ENCODE measurements around the gene IL1R1. TPM values are rescaled to one million over a fixed set of nuclear protein-coding genes. Genes with fewer than 3 reads are reported as not detected.
A peak's percentile ranks its signal among the peaks of the same experiment; 100 is the strongest.

The IL1R1 gene
- total RNA-seq, 5 donors from 2014 or later (not counting 1 experiment from before 2014, with no cell fraction given), result 0.43 to 4.5 (median 1.7) TPM

- Histone ChIP-seq H3K27ac (ENCODE audit: low read length) (no peak overlapping the region), H3K27me3 (replicated peaks in 1 of 2; ENCODE audit: control insufficient read depth in 2 of 2, extremely low read depth in 1 of 2, insufficient read depth in 2 of 2, low read length in 1 of 2) (peaks cover 2 to 3% of the 10 kb centered on the region in 2 experiments), H3K4me3 (ENCODE audit: control insufficient read depth in 1 of 2, extremely low read depth in 1 of 2, low read length in 1 of 2) (no peak overlapping the region), H3K4me1 (ENCODE audit: control insufficient read depth in 1 of 2, extremely low read depth in 1 of 2, insufficient read depth in 2 of 2, low read length in 2 of 2) (peaks cover 0 to 2% of the 10 kb centered on the region in 2 experiments), H3K36me3 (ENCODE audit: control insufficient read depth in 2 of 2, extremely low read depth in 1 of 2, insufficient read depth in 1 of 2, low read length in 1 of 2) (no peaks in the 10 kb centered on the region), H3K9me3 (no peaks in the 10 kb centered on the region)
- no peak for ATAC-seq (replicated peaks in 1 of 4)
- no peak overlapping the region for H3K27ac Mint-ChIP-seq
- peaks cover 9 to 11% of the 10 kb centered on the region in 2 donors for H3K27me3 Mint-ChIP-seq
- ChIA-PET POLR2A (no interaction called here), CTCF (interaction anchor here in 1 of 2 donors (0.6 kb wide), 1 partner anchor 30 kb away, joined by 3 read pairs; no protein-coding TSS in a partner anchor)
- H3K36me3 Mint-ChIP-seq, result no peaks in the 10 kb centered on the region
- WGBS (ENCODE audit: insufficient coverage), result 92% methylated on average over 5 of the region's 7 CpGs
- no peaks in the 10 kb centered on the region for H3K9me3 Mint-ChIP-seq
- peaks cover 0 to 18% (median 9%) of the 10 kb centered on the region in 3 donors for H3K4me1 Mint-ChIP-seq
- no peak overlapping the region for H3K4me3 Mint-ChIP-seq
- no peak for DNase-seq
These were observed 39.5 kb downstream of the IL1R1 start for GRCh38 chr2:102181919-102182635.

GRCh38 chr2:102184018-102184417 lies 41.5 kb downstream of the IL1R1 start:
- ChIA-PET CTCF (no interaction called here), POLR2A (no interaction called here)
- ATAC-seq (replicated peaks in 1 of 4) (no peak), DNase-seq (no peak)
- H3K27me3 ChIP-seq (replicated peaks in 1 of 2; ENCODE audit: control insufficient read depth in 2 of 2, extremely low read depth in 1 of 2, insufficient read depth in 2 of 2, low read length in 1 of 2), result peaks cover 2 to 13% of the 10 kb centered on the region in 2 experiments
- 80% methylated on average over 1 of the region's 2 CpGs for WGBS (ENCODE audit: insufficient coverage)
- H3K27me3 Mint-ChIP-seq, result peaks cover 13 to 20% of the 10 kb centered on the region in 2 donors
- no peak overlapping the region for H3K4me3 Mint-ChIP-seq
- H3K9me3 Mint-ChIP-seq, result no peaks in the 10 kb centered on the region
- H3K4me1 Mint-ChIP-seq, result peaks cover 6 to 22% (median 13%) of the 10 kb centered on the region in 3 donors
- H3K9me3 ChIP-seq, result no peaks in the 10 kb centered on the region
- no peak overlapping the region for H3K27ac Mint-ChIP-seq
- H3K27ac ChIP-seq (ENCODE audit: low read length), result no peak overlapping the region
- no peaks in the 10 kb centered on the region for H3K36me3 Mint-ChIP-seq
- H3K4me1 ChIP-seq (ENCODE audit: control insufficient read depth in 1 of 2, extremely low read depth in 1 of 2, insufficient read depth in 2 of 2, low read length in 2 of 2), result peaks cover 0 to 13% of the 10 kb centered on the region in 2 experiments
- no peaks in the 10 kb centered on the region for H3K36me3 ChIP-seq (ENCODE audit: control insufficient read depth in 2 of 2, extremely low read depth in 1 of 2, insufficient read depth in 1 of 2, low read length in 1 of 2)
- no peak overlapping the region for H3K4me3 ChIP-seq (ENCODE audit: control insufficient read depth in 1 of 2, extremely low read depth in 1 of 2, low read length in 1 of 2)

GRCh38 chr2:102184568-102184967 lies 42.0 kb downstream of the IL1R1 start:
- Histone ChIP-seq H3K4me3 (ENCODE audit: control insufficient read depth in 1 of 2, extremely low read depth in 1 of 2, low read length in 1 of 2) (no peak overlapping the region), H3K4me1 (ENCODE audit: control insufficient read depth in 1 of 2, extremely low read depth in 1 of 2, insufficient read depth in 2 of 2, low read length in 2 of 2) (peaks cover 0 to 13% of the 10 kb centered on the region in 2 experiments), H3K27me3 (replicated peaks in 1 of 2; ENCODE audit: control insufficient read depth in 2 of 2, extremely low read depth in 1 of 2, insufficient read depth in 2 of 2, low read length in 1 of 2) (peaks cover 2 to 13% of the 10 kb centered on the region in 2 experiments), H3K27ac (ENCODE audit: low read length) (no peak overlapping the region), H3K9me3 (no peaks in the 10 kb centered on the region), H3K36me3 (ENCODE audit: control insufficient read depth in 2 of 2, extremely low read depth in 1 of 2, insufficient read depth in 1 of 2, low read length in 1 of 2) (no peaks in the 10 kb centered on the region)
- Mint-ChIP-seq H3K9me3 (no peaks in the 10 kb centered on the region), H3K4me1 (peaks cover 6 to 22% (median 13%) of the 10 kb centered on the region in 3 donors), H3K36me3 (no peaks in the 10 kb centered on the region), H3K4me3 (no peak overlapping the region), H3K27me3 (peaks cover 13 to 20% of the 10 kb centered on the region in 2 donors), H3K27ac (no peak overlapping the region)
- POLR2A ChIA-PET, result no interaction called here
- DNase-seq (no peak), ATAC-seq (replicated peaks in 1 of 4) (no peak)
- no CpG with 5 or more reads among the region's 1 CpG for WGBS (ENCODE audit: insufficient coverage)
- CTCF ChIA-PET, result interaction anchor here in 1 of 2 donors (0.6 to 0.7 kb wide), 2 partner anchors 18 to 179 kb away, joined by 3 read pairs; no protein-coding TSS in a partner anchor

GRCh38 chr2:102185347-102185746 lies 42.8 kb downstream of the IL1R1 start:
- CTCF ChIA-PET, result interaction anchor here in 1 of 2 donors (0.6 kb wide), 1 partner anchor 178 kb away, joined by 3 read pairs; no protein-coding TSS in a partner anchor
- ATAC-seq (replicated peaks in 1 of 4) (no peak), DNase-seq (peak in 1 of 35 experiments; percentile 21)
- Histone ChIP-seq H3K36me3 (ENCODE audit: control insufficient read depth in 2 of 2, extremely low read depth in 1 of 2, insufficient read depth in 1 of 2, low read length in 1 of 2) (no peaks in the 10 kb centered on the region), H3K9me3 (no peaks in the 10 kb centered on the region), H3K4me3 (ENCODE audit: control insufficient read depth in 1 of 2, extremely low read depth in 1 of 2, low read length in 1 of 2) (no peak overlapping the region), H3K27ac (ENCODE audit: low read length) (no peak overlapping the region), H3K27me3 (replicated peaks in 1 of 2; ENCODE audit: control insufficient read depth in 2 of 2, extremely low read depth in 1 of 2, insufficient read depth in 2 of 2, low read length in 1 of 2) (peaks cover 2 to 16% of the 10 kb centered on the region in 2 experiments), H3K4me1 (ENCODE audit: control insufficient read depth in 1 of 2, extremely low read depth in 1 of 2, insufficient read depth in 2 of 2, low read length in 2 of 2) (peaks cover 0 to 13% of the 10 kb centered on the region in 2 experiments)
- Mint-ChIP-seq H3K27ac (no peak overlapping the region), H3K4me1 (peaks cover 6 to 22% (median 13%) of the 10 kb centered on the region in 3 donors), H3K4me3 (no peak overlapping the region), H3K27me3 (peaks cover 15 to 22% of the 10 kb centered on the region in 2 donors), H3K36me3 (no peaks in the 10 kb centered on the region), H3K9me3 (no peaks in the 10 kb centered on the region)
- no CpG with 5 or more reads among the region's 2 CpGs for WGBS (ENCODE audit: insufficient coverage)
- POLR2A ChIA-PET, result interaction anchor here in 1 of 2 donors (0.6 kb wide), 1 partner anchor 101 kb away, joined by 5 read pairs; no protein-coding TSS in a partner anchor

- Histone ChIP-seq H3K4me1 (ENCODE audit: control insufficient read depth in 1 of 2, extremely low read depth in 1 of 2, insufficient read depth in 2 of 2, low read length in 2 of 2) (peaks cover 0 to 13% of the 10 kb centered on the region in 2 experiments), H3K9me3 (no peaks in the 10 kb centered on the region), H3K27me3 (replicated peaks in 1 of 2; ENCODE audit: control insufficient read depth in 2 of 2, extremely low read depth in 1 of 2, insufficient read depth in 2 of 2, low read length in 1 of 2) (peaks cover 2 to 16% of the 10 kb centered on the region in 2 experiments), H3K36me3 (ENCODE audit: control insufficient read depth in 2 of 2, extremely low read depth in 1 of 2, insufficient read depth in 1 of 2, low read length in 1 of 2) (no peaks in the 10 kb centered on the region), H3K27ac (ENCODE audit: low read length) (no peak within 1 kb of the TSS), H3K4me3 (ENCODE audit: control insufficient read depth in 1 of 2, extremely low read depth in 1 of 2, low read length in 1 of 2) (peak within 1 kb of the TSS; percentile 48 to 65)
- DNase-seq, result no peak
- peaks cover 6 to 15% (median 13%) of the 10 kb centered on the region in 3 donors for H3K4me1 Mint-ChIP-seq
- 79% methylated on average over 35 of the region's 36 CpGs for WGBS (ENCODE audit: insufficient coverage)
- peak within 1 kb of the TSS; percentile 78 to 88 (median 81) for H3K4me3 Mint-ChIP-seq
- peaks cover 12 to 16% of the 10 kb centered on the region in 2 donors for H3K27me3 Mint-ChIP-seq
- no peaks in the 10 kb centered on the region for H3K36me3 Mint-ChIP-seq
- H3K9me3 Mint-ChIP-seq, result no peaks in the 10 kb centered on the region
- no peak for ATAC-seq (replicated peaks in 1 of 4)
- ChIA-PET CTCF (interaction anchor here in 1 of 2 donors (1.2 kb wide), 1 partner anchor 53 kb away, joined by 5 read pairs; no protein-coding TSS in a partner anchor), POLR2A (no interaction called here)
- H3K27ac Mint-ChIP-seq, result no peak within 1 kb of the TSS
These were observed 44.4 kb downstream of the IL1R1 start, which contains the start of gene IL1RL2 for GRCh38 chr2:102186791-102187495. TSS of gene IL1RL2 (plus strand) at chr2:102187023. CDS start at chr2:102187868, 845 bp downstream.
